Neural cell (in vitro differentiated cells): ENCODE data around the gene ATL2.

Experiments
- EZH2 ChIP-seq: fragments of 200-600, 300-800 bp; shearing (Covaris generic), sonication (generic); IDR thresholded peaks from 2 replicates; pipeline ENCODE4 v1.6.1; 2014; ENCODE audit warnings: antibody characterized with exemption, low read length, borderline replicate concordance, mild to moderate bottlenecking; ENCODE audit not compliant: insufficient read depth, poor library complexity, severe bottlenecking
- RAD21 ChIP-seq: fragments of 450-650 bp; conservative IDR thresholded peaks from 2 replicates; pipeline ENCODE4 v1.6.1; 2014; ENCODE audit warnings: antibody characterized with exemption, mild to moderate bottlenecking, moderate library complexity
- TF ChIP-seq, protein P1 (sequence below): fragments of 450-650 bp; IDR thresholded peaks from 2 replicates; pipeline ENCODE4 v1.5.1; 2014; ENCODE audit warnings: antibody characterized with exemption, mild to moderate bottlenecking, moderate library complexity; ENCODE audit not compliant: poor library complexity, severe bottlenecking
- TF ChIP-seq, protein P2 (sequence below): IDR thresholded peaks from 2 replicates; pipeline ENCODE4 v1.6.1; 2012; ENCODE audit warnings: borderline replicate concordance

DNA sequence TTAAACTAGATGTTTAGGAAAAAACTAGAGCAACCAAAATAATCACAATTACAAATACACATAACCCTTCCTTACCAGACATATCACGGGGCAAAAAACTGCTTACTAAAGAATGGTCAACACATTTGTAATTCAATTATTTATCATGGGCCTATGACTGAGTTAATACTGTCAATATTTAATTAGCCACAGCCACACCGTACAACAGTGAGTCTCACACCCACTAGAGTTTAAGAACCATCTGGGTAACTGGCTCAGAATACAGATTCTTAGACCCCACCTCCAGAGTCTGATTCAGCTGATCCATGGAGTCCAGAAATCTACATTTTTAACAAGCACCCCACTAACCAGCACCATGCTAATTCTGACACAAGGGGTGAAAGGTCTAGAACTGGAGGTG is 14.8 kb downstream of the ATL2 start:
- TF ChIP-seq, protein P1, sequence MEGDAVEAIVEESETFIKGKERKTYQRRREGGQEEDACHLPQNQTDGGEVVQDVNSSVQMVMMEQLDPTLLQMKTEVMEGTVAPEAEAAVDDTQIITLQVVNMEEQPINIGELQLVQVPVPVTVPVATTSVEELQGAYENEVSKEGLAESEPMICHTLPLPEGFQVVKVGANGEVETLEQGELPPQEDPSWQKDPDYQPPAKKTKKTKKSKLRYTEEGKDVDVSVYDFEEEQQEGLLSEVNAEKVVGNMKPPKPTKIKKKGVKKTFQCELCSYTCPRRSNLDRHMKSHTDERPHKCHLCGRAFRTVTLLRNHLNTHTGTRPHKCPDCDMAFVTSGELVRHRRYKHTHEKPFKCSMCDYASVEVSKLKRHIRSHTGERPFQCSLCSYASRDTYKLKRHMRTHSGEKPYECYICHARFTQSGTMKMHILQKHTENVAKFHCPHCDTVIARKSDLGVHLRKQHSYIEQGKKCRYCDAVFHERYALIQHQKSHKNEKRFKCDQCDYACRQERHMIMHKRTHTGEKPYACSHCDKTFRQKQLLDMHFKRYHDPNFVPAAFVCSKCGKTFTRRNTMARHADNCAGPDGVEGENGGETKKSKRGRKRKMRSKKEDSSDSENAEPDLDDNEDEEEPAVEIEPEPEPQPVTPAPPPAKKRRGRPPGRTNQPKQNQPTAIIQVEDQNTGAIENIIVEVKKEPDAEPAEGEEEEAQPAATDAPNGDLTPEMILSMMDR, result no peak
- TF ChIP-seq EZH2, result no peak
- TF ChIP-seq, protein P2, sequence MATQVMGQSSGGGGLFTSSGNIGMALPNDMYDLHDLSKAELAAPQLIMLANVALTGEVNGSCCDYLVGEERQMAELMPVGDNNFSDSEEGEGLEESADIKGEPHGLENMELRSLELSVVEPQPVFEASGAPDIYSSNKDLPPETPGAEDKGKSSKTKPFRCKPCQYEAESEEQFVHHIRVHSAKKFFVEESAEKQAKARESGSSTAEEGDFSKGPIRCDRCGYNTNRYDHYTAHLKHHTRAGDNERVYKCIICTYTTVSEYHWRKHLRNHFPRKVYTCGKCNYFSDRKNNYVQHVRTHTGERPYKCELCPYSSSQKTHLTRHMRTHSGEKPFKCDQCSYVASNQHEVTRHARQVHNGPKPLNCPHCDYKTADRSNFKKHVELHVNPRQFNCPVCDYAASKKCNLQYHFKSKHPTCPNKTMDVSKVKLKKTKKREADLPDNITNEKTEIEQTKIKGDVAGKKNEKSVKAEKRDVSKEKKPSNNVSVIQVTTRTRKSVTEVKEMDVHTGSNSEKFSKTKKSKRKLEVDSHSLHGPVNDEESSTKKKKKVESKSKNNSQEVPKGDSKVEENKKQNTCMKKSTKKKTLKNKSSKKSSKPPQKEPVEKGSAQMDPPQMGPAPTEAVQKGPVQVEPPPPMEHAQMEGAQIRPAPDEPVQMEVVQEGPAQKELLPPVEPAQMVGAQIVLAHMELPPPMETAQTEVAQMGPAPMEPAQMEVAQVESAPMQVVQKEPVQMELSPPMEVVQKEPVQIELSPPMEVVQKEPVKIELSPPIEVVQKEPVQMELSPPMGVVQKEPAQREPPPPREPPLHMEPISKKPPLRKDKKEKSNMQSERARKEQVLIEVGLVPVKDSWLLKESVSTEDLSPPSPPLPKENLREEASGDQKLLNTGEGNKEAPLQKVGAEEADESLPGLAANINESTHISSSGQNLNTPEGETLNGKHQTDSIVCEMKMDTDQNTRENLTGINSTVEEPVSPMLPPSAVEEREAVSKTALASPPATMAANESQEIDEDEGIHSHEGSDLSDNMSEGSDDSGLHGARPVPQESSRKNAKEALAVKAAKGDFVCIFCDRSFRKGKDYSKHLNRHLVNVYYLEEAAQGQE, result no peak
- TF ChIP-seq RAD21, result no peak
